Activated CD4-positive, CD25-positive, alpha-beta regulatory T cell treated with anti-CD3 and anti-CD28 coated beads, Interleukin-2, amount 50 U/mL, for 72 hours (primary cell): ENCODE results near the gene DLG3.
A peak's percentile ranks its signal among the peaks of the same experiment; 100 is the strongest.
"Not testable (repeated sequence)": the region's sequence is repeated elsewhere in the genome, so short reads cannot be mapped to it uniquely, and the experiment has no call there.

Experiments
- DNase-seq: peaks from one replicate; pipeline ENCODE4 v3.0.0; 2021

DLG3 gene

GRCh38 chrX:70444326-70444945 lies at the start of gene DLG3:
TSS of gene DLG3 (plus strand) at chrX:70444835. CDS start at chrX:70445202, 367 bp downstream.
- no peak for DNase-seq

GRCh38 chrX:70398899-70399298 lies 45.7 kb upstream of the DLG3 start:
- DNase-seq: no peak

- DNase-seq: not testable (repeated sequence)
Observed at GRCh38 chrX:70400181-70400580, 44.5 kb upstream of the DLG3 start.

GRCh38 chrX:70402721-70403120 lies 41.9 kb upstream of the DLG3 start:
- no peak for DNase-seq

GRCh38 chrX:70405003-70405402 lies 39.6 kb upstream of the DLG3 start:
- no peak for DNase-seq

- no peak for DNase-seq
Observed at GRCh38 chrX:70410921-70411320, 33.7 kb upstream of the DLG3 start.

- DNase-seq: no peak
Observed at GRCh38 chrX:70411475-70411874, 33.2 kb upstream of the DLG3 start.

GRCh38 chrX:70421618-70422017 lies 23.0 kb upstream of the DLG3 start:
- no peak for DNase-seq

- no peak for DNase-seq
Observed at GRCh38 chrX:70422851-70423341, 21.7 kb upstream of the DLG3 start, which contains the start of gene GDPD2. TSS of gene GDPD2 (plus strand) at chrX:70423314. CDS start at chrX:70424985, 1,671 bp downstream.

- no peak for DNase-seq
Observed at GRCh38 chrX:70423936-70424675, 20.5 kb upstream of the DLG3 start.

GRCh38 chrX:70424801-70425200 lies 19.8 kb upstream of the DLG3 start:
- no peak for DNase-seq

GRCh38 chrX:70426286-70427278 lies 18.1 kb upstream of the DLG3 start:
- no peak for DNase-seq

GRCh38 chrX:70427365-70427764 lies 17.3 kb upstream of the DLG3 start:
- no peak for DNase-seq

GRCh38 chrX:70429759-70430158 lies 14.9 kb upstream of the DLG3 start:
- no peak for DNase-seq

GRCh38 chrX:70432936-70433847 lies 11.4 kb upstream of the DLG3 start:
- DNase-seq: no peak

- peak; percentile 74 for DNase-seq
Observed at GRCh38 chrX:70433848-70434351, 10.7 kb upstream of the DLG3 start.

- peak; percentile 54 for DNase-seq
Observed at GRCh38 chrX:70434352-70434866, 10.2 kb upstream of the DLG3 start.

GRCh38 chrX:70434914-70435586 lies 9.6 kb upstream of the DLG3 start:
- no peak for DNase-seq

- no peak for DNase-seq
Observed at GRCh38 chrX:70436343-70436742, 8.3 kb upstream of the DLG3 start.

GRCh38 chrX:70437011-70437410 lies 7.6 kb upstream of the DLG3 start:
- no peak for DNase-seq
